Ramos (cell line): ENCODE results near the gene RNU1-2.

Experiments
- in situ Hi-C: fragments of 300-500 bp; cut with MboI; formaldehyde crosslinking; loops from one replicate; pipeline ENCODE4 v1.14.3; 2022; ENCODE audit warnings: low sequenced_read_pairs; ENCODE audit not compliant: unreplicated experiment

The RNU1-2 gene

DNA sequence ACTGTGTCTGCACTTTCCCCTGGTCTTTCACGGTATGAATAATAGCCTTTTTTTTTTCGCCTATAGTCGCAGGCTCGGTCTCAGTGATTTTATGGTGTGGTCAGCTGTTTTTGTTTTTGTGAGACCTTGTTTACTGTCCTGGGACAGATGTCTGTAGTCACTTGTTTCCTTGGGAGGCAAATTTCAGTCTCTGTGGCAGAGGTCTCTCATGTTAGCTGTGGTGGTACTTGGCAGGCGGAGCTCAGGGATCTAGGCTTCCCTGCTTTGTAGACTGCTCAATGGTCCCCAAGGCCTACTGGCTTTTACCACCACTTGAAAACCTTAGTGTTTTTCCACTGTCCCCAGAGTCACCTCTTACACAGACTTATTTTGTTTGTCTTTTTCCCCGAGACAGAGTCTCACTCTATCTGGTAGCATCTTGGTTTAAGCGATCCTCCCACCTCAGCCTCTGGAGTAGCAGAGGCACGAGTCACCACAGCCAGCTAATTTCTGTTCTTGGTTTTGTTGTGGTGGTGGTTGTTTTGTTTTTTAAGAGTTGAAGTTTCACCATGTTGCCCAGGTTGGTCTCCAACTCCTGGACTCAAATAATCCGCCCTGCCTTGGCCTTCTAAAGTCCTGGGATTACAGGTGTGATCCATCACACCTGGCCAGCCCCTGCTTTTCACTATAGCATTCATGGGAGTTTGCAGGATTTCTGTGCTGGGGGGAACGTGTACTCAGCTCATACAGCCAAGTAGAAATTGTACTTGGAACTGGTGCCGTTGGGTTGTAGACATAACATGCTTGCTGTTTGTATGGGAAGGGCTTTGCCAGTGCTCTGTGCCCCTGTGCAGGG, 10.3 kb downstream of the RNU1-2 start:
- in situ Hi-C loops = no loop called here

- in situ Hi-C loops = no loop called here
These were observed 11.1 kb downstream of the RNU1-2 start for GRCh38 chr1:16906873-16907272.

GRCh38 chr1:16907870-16908758, 12.3 kb downstream of the RNU1-2 start:
- in situ Hi-C loops = no loop called here

DNA sequence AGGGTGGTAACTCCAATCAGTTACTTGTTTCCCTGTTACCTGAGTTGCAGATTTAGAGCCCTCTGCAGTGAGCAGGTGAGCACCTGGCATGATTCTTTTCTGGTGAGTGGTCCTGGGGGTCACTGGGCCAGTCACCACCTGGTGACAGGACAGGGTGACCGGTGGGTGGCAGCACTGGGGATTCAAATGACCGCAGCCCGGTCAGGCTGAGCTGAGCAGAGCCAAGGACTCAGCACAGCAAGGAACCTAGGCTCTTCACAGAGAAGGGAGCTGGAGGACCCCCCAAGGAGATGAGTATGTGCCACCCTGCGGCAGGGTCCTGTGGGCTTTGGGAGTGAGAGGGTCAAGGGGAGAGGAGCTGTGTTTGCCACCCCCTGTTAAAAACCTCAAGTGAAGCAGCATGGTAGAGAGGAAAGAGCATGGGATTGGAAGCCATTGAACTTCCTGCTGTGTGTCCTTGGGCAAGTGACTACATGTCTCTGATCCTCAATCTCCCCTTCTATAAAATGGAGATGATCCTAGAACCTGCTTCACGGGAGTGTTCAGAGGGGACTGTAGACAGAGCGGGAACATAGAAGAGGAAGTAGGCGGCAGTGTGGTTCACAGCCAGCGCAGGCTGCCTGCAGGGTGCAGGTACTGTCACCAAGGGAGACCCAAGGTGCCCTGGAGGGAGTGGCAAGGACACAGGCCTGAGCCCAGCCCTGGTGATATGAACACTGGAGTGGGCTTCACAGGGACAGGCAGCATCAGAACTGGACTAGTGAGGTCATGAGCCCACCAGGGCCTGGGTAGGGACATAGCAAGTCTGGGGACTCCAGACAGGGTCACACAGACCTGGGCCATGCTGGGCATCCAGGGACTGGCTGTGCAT, 16.3 kb downstream of the RNU1-2 start:
- in situ Hi-C loops = loop anchor here (10.0 kb wide), 1 partner anchor 197 kb away; no protein-coding TSS in a partner anchor

DNA sequence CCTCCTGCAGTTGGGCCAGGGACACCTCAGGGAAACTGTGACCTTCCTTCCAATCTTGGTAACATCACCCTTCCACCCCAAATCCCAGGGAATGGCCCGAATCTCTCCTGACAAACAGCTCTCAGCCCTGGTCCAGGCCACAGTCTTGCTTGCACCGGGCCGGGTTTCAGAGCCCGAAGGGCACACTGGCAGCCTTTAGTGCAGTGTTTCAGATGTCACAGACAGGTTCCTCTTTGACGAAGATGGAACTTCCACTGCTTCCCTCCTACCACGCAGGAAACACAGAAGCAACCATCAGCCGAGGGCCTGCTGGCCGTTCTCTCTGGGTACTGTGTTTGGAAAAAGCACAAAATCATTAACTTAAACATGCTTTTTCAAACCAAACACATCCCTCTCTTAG, 17.0 kb downstream of the RNU1-2 start:
- in situ Hi-C loops = loop anchor here (10.0 kb wide), 1 partner anchor 198 kb away; no protein-coding TSS in a partner anchor

GRCh38 chr1:16913181-16913832, 17.5 kb downstream of the RNU1-2 start:
- in situ Hi-C loops = loop anchor here (10.0 kb wide), 1 partner anchor 199 kb away; no protein-coding TSS in a partner anchor

DNA sequence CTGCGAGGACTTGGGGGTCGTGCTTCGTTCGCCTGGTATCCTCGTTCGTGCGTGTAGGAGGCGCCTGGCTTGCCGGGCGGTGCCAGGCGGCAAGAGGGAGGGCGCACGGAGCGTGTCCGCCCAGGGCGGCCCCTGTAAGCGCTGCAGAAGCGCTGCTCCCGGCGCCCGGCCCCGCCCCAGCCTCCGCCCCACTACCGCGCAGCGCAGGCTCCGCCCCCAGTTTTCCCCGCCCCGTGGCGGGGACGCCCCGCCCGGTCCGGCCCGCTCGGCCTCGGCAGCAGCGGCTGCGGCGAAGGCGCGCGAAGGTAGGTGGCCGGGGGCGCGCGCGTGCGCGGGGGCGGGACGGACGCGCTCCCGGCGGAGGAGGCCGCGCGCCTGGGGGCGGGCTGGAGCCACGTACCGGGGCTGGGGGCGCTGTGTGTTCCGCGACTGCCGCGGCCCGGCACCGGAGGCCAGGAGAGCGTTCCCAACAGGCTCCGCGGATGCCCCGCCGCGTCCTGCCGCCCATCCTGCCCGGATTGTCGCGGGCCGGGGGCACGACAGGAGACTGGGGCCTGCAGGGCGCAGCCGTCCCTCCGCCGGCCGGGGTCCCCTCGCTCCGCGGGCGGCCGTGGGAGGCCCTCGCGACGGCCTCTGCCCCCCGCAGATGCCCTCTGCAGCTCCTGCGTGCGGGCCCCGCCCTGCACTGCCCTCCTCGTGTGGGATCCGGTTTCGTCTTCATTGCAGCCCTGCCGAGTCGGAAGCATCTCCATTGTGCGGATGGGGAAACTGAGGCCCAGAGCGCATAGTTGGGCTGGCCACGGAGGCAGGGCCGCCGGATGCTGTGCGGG, 18.3 kb downstream of the RNU1-2 start:
- in situ Hi-C loops = loop anchor here (10.0 kb wide), 1 partner anchor 199 kb away; no protein-coding TSS in a partner anchor

DNA sequence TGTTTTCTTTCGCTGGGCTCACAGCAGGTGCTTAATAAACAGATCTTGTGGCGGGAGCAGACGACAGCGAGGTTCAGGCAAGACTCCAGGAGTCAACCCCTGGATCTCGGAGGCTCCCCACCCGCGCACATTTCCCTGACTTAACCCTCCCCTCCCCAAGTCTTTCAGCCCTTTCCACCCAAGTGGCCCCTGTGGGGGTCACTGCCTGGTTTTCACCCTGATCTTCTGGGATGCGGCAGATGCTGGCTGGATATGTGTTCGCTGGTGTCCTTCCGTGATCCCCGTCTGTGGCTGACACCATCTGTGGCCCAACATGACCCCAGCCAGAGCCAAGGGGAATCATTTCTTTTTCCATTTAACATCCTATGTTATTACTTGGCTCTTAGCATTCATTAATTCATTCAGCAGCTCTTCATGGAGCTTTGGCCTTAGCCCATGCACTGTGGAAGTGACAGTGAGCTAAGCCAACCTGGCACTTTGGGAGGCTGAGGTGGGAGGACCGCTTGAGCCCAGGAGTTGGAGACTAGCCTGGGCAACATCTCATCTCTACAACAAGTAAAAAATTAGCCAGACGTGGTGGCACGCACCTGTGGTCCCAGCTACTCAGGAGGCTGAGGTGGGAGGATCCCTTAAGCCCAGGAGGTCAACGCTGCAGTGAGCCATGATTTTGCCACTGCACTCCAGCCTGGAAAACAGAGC, 19.3 kb downstream of the RNU1-2 start:
- in situ Hi-C loops = loop anchor here (10.0 kb wide), 1 partner anchor 200 kb away; no protein-coding TSS in a partner anchor

DNA sequence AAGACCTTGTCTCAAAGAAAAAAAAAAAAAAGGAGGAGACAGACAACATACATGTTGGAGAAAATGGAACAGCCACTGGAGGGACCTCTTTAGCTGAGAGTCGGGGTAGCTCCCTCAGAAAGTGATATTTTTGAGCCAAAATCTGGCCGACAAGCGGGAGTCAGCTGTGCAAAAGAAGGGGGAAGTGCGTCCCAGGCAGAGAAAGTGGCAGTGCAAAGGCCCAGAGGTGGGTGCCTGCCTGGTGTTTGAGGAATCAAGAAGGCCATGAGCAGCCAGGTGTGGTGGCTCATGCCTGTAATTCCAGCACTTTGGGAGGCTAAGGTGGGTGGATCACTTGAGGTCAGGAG, 19.8 kb downstream of the RNU1-2 start:
- in situ Hi-C loops = loop anchor here (10.0 kb wide), 1 partner anchor 201 kb away; no protein-coding TSS in a partner anchor

DNA sequence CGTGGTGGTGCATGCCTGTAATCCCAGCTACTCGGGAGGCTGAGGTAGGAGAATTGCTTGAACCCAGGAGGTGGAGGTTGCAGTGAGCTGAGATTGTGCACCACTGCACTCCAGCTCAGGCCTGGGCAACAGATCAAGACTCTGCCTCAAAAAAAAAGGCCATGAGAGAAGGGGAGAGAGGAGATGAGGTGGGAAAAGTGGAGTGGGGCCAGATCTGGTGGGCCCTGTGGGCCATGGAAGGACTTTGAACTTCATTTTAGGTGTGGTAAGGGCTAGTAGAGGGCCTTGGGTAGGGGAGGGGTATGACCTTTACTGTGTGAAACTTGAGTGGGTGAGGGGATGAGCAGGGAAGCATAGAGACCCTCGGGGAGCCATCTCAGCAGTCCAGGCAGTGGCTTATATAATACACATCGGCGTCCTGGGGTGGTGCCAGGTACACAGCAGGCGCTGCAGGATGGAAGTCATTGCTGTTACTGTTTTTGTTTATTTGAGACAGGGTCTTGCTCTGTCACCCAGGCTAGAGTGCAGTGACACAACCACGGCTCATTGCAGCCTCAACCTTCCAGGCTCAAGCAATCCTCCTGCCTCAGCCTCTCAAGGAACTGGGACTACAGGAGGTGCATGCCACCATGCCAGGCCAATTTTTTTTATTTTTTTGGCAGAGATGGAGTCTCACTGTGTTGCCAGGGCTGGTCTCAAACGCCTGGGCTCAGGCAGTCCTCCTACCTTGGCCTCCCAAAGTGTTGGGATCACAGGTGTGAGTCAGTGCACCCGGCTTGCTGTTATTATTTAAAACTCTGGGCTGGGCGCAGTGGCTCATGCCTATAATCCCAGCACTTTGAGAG, 20.5 kb downstream of the RNU1-2 start:
- in situ Hi-C loops = loop anchor here (10.0 kb wide), 1 partner anchor 201 kb away; no protein-coding TSS in a partner anchor

- in situ Hi-C loops = loop anchor here (10.0 kb wide), 1 partner anchor 204 kb away; no protein-coding TSS in a partner anchor
These were observed 22.6 kb downstream of the RNU1-2 start for GRCh38 chr1:16918371-16918770.

DNA sequence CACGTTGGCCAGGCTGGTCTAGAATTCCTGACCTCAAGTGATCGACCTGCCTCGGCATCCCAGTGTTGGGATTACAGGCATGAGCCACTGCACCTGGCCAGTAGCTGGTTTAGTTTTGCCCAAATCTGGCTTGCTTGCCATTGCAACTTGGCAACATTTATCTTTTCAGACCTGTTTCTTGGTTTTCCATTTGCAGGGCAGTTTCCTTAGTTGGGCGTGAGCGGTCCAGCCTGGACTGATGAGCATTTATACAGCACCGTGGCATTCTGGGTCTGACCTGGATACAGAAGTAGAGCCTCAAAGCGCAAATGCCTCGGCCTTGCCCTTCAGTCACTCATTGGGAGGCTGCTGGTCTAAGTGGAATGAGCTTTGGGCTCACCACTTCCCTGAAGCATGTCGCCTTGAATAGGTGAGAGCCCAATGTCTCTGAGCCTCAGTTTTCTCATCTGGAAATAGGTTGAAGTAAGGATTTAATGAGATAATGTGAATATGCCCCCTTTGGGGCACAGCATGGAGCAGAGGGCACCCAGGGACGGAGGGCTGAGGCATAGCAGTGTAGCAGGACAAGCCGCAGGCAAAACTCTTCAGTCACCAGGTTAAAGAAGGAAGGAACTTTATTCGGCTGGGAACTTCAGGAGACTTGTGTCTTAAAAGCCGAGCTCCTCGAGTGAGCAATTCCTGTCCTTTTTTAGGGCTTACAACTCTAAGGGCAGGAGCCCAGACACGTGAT, 23.3 kb downstream of the RNU1-2 start:
- in situ Hi-C loops = loop anchor here (10.0 kb wide), 1 partner anchor 204 kb away; no protein-coding TSS in a partner anchor

DNA sequence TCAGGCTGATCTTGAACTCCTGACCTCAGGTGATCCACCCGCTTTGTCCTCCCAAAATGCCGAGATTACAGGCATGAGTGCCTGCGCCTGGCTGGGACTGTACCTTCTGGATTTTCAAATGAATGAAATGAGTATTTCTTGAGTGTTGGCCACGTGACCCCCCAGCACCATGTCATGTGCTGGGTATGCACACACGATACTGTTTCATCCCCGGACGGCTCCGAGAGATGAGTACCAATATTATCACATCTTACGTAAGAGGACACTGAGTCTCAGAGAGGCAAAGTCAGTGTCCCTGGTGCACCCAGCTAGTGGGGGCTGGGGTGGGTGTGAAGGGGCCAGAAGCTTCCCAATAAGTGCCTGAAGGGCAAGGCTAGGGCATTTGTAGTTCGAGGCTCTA, 25.2 kb downstream of the RNU1-2 start:
- in situ Hi-C loops = no loop called here

DNA sequence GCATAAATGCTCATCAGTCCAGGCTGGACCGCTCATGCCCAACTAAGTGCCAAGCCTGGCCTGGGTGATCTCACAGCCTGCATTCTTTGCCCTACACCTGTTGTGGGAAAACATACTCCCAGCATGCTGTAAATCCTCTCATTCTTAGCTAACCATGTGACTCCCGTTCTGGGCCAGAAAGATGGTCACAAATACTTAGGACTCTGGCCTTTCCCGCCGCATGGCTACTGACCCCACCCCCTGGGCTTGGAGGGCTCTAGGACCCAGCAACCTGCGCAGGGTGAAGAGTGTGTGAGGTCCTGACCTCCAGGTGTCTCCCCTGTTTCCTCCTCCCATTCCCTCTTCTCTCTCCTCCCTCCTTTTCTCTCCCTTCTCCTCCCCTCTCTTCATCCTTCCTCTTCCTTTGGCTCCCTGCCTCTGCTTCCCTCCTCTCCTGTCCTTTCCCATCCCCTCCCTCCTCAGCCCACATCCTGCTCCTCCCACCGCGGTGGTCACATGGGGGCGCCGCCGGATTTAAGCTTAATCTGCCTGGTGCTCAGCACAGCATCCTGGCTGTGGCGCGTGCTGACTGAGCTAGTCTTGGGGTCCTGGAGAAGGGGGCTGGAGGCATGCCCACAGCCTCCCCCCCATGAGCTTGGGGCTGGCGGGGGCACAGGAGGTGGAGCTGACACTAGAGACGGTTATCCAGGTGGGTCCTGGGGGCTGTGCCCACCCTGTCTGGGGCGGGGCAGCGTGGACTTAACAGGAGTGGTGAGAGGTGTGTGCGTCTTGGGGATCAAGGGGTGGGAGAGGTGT, 25.8 kb downstream of the RNU1-2 start, which contains the start of gene CROCC:
Gene CROCC, plus strand, starts transcription at position 541 of the 795 bp plus-strand sequence. Its CDS starts 88 bp downstream, at position 629.
- in situ Hi-C loops = no loop called here

DNA sequence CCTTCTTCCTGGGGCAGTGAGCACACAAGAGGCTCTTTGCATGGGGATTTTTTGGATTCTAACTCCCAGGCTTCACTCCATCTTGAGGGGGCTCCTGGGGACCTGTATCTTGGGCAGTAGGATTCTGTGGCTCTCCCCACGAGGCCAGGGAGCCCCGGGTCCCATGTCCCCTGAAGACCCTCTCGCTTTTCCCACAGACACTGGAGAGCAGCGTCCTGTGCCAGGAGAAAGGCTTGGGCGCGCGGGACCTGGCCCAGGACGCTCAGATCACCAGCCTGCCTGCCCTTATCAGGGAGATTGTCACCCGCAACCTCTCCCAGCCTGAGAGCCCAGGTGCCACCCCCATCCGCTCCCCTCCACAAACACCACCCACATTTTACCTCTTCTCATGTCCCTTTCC, 26.7 kb downstream of the RNU1-2 start:
- in situ Hi-C loops = no loop called here
